ENCODE measurements around the gene NTHL1.

NTHL1 gene

GRCh38 chr16:1991135-1991551 lies 56.5 kb downstream of the NTHL1 start:
- FAIRE-seq, result no peak

- FAIRE-seq, result no peak
These were observed 57.1 kb downstream of the NTHL1 start for GRCh38 chr16:1990351-1991134.

- no peak for FAIRE-seq
These were observed 57.6 kb downstream of the NTHL1 start for GRCh38 chr16:1990101-1990350.

Measured in endometrium (tissue), 2 donors.